Measurements from ENCODE around the gene SLC25A31.

GRCh38 chr4:127772769-127773671 lies 42.8 kb downstream of the SLC25A31 start:
- TF ChIP-seq FOXA2 (IDR thresholded peaks at IDR 0.05) (no peak), CTCF (IDR thresholded peaks at IDR 0.05; ENCODE audit: low read depth, low read length, missing input control) (no peak), MAX (IDR thresholded peaks at IDR 0.05) (no peak), ZBTB33 (IDR thresholded peaks at IDR 0.05) (no peak), RXRA (IDR thresholded peaks at IDR 0.05) (no peak), RAD21 (IDR thresholded peaks at IDR 0.05) (no peak), REST (IDR thresholded peaks at IDR 0.05) (no peak), YY1 (IDR thresholded peaks at IDR 0.05) (no peak), ATF3 (IDR thresholded peaks at IDR 0.05) (no peak), NR2F2 (IDR thresholded peaks at IDR 0.05) (no peak), TAF1 (conservative IDR thresholded peaks at IDR 0.05) (no peak), SP1 (IDR thresholded peaks at IDR 0.05) (no peak), JUND (IDR thresholded peaks at IDR 0.05) (no peak)

Data from liver (tissue), 3 donors.